ENCODE data around the gene CDC37.
"Not testable (repeated sequence)": the region's sequence is repeated elsewhere in the genome, so short reads cannot be mapped to it uniquely, and the experiment has no call there.

Gene CDC37

GRCh38 chr19:10380313-10381102 is 22.8 kb downstream of the CDC37 start, which contains the start of gene TYK2:
Gene TYK2 (minus strand): TSS chr19:10380572. CDS start chr19:10378406, 2,166 bp downstream.
- peak; percentile 100 for DNase-seq (ENCODE audit: low read depth)
- TF ChIP-seq MYC (IDR thresholded peaks at IDR 0.05; ENCODE audit: low read depth, low read length) = peak; percentile 87
- TF ChIP-seq CTCF (IDR thresholded peaks at IDR 0.05; ENCODE audit: low read depth, low read length) = no peak
- TF ChIP-seq, protein P1, sequence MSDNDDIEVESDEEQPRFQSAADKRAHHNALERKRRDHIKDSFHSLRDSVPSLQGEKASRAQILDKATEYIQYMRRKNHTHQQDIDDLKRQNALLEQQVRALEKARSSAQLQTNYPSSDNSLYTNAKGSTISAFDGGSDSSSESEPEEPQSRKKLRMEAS (IDR thresholded peaks at IDR 0.05; ENCODE audit: low read depth, low read length) = peak; percentile 86
- peak; percentile 98 for TF ChIP-seq POLR2A (IDR thresholded peaks at IDR 0.05; ENCODE audit: extremely low read depth, insufficient read length)
- H3K4me3 ChIP-seq (ENCODE audit: low read depth, low read length) = peak within 1 kb of the TSS; percentile 76

GRCh38 chr19:10379880-10380312 is 23.4 kb downstream of the CDC37 start:
- no peak for DNase-seq (ENCODE audit: low read depth)
- H3K4me3 ChIP-seq (ENCODE audit: low read depth, low read length) = peak overlapping the region; percentile 76
- TF ChIP-seq, protein P1 (IDR thresholded peaks at IDR 0.05; ENCODE audit: low read depth, low read length) = no peak
- TF ChIP-seq CTCF (IDR thresholded peaks at IDR 0.05; ENCODE audit: low read depth, low read length) = no peak
- TF ChIP-seq MYC (IDR thresholded peaks at IDR 0.05; ENCODE audit: low read depth, low read length) = 0 out of 2 replicates have a peak, but pooled peaks have one; percentile 12
- TF ChIP-seq POLR2A (IDR thresholded peaks at IDR 0.05; ENCODE audit: extremely low read depth, insufficient read length) = no peak

DNA sequence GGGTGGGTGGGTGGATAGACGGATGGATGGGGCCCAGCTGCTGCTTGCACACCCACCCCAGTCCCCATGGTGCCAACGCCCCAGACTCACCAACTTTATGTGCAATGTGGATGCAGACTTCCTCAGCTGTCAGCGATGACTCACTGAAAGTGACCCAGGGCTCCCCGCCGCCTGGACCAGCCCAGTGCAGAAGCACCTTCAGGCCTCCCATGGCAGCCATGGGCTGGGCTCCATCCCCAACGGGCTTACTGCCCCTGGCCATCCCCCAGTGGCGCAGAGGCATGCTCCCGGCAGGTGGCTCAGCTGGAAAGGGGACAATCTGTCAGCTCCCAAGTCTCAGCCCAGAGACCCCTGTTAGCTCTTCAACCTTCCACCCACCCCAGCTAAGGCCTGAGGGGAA is 25.2 kb downstream of the CDC37 start:
- no peak for DNase-seq (ENCODE audit: low read depth)
- TF ChIP-seq POLR2A (IDR thresholded peaks at IDR 0.05; ENCODE audit: extremely low read depth, insufficient read length) = no peak
- TF ChIP-seq CTCF (IDR thresholded peaks at IDR 0.05; ENCODE audit: low read depth, low read length) = no peak
- no peak for TF ChIP-seq MYC (IDR thresholded peaks at IDR 0.05; ENCODE audit: low read depth, low read length)
- TF ChIP-seq, protein P1 (IDR thresholded peaks at IDR 0.05; ENCODE audit: low read depth, low read length) = no peak
- no peak overlapping the region for H3K4me3 ChIP-seq (ENCODE audit: low read depth, low read length)

GRCh38 chr19:10377140-10377640 is 26.2 kb downstream of the CDC37 start:
- H3K4me3 ChIP-seq (ENCODE audit: low read depth, low read length); DNase-seq (ENCODE audit: low read depth): not testable (repeated sequence)

GRCh38 chr19:10374931-10375330 is 28.4 kb downstream of the CDC37 start:
- DNase-seq (ENCODE audit: low read depth) = peak; percentile 81
- TF ChIP-seq POLR2A (IDR thresholded peaks at IDR 0.05; ENCODE audit: extremely low read depth, insufficient read length) (no peak), MYC (IDR thresholded peaks at IDR 0.05; ENCODE audit: low read depth, low read length) (no peak), CTCF (IDR thresholded peaks at IDR 0.05; ENCODE audit: low read depth, low read length) (no peak)
- TF ChIP-seq, protein P1 (IDR thresholded peaks at IDR 0.05; ENCODE audit: low read depth, low read length) = no peak
- H3K4me3 ChIP-seq (ENCODE audit: low read depth, low read length) = no peak overlapping the region

DNA sequence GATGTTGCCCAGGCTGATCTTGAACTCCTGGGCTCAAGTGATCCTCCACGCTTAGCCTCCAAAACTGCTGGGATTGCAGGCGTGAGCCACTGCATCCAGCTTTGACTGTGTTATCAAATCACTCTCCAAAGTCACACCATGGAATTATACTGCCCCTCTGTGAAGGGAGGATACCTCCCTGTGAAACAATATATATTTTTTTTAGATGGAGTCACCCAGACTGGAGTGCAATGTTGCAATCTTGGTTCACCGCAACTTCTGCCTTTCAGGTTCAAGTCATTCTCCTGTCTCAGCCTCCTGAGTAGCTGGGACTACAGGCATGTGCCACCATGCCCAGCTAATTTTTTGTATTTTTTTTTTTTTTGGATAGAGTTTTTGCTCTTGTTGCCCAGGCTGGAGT is 30.7 kb downstream of the CDC37 start:
- peak overlapping the region; percentile 13 for H3K4me3 ChIP-seq (ENCODE audit: low read depth, low read length)
- no peak for TF ChIP-seq POLR2A (IDR thresholded peaks at IDR 0.05; ENCODE audit: extremely low read depth, insufficient read length)
- TF ChIP-seq CTCF (IDR thresholded peaks at IDR 0.05; ENCODE audit: low read depth, low read length) = peak; percentile 71
- peak; percentile 98 for TF ChIP-seq MYC (IDR thresholded peaks at IDR 0.05; ENCODE audit: low read depth, low read length)
- TF ChIP-seq, protein P1 (IDR thresholded peaks at IDR 0.05; ENCODE audit: low read depth, low read length) = peak; percentile 92
- DNase-seq (ENCODE audit: low read depth) = peak; percentile 100

Measured in NB4 (cell line).